Testis (tissue), 2 donors: ENCODE measurements around the gene PON1.

Experiments used
- POLR2A ChIP-seq: fragments of 450-650 bp; IDR thresholded peaks from one replicate; pipeline ENCODE4 v1.6.1; 2017; ENCODE audit warnings: antibody characterized with exemption, mild to moderate bottlenecking, moderate library complexity
- TF ChIP-seq, protein P1 (sequence below), 3 experiments: fragments of 450-650 bp in 2 of 3; fragments of 200-600 bp in 1 of 3; sonication (generic) in 1 of 3; IDR thresholded peaks; one replicate each; pipeline ENCODE4 v1.5.1; 2016 to 2019; ENCODE audit warnings: antibody characterized with exemption in 3 of 3, mild to moderate bottlenecking in 2 of 3, moderate library complexity in 1 of 3

DNA sequence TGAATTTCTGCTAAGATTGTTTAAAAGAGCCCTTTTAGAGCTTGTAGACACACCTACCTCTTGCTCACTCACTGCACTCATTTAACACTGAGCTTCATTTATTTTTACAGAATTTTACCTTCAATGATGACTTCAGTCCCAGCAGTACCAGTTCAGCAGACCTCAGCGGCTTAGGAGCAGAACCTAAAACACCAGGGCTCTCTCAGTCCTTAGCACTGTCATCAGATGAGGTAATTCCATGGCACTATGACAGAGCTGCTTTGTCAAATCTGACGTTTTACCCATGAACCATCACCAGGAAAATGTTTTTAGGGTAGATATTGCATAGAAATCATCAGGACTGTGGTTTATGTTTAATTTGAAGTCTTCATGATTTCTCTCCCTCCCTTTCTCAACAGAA lies 38.2 kb downstream of the PON1 start:
- TF ChIP-seq, protein P1, sequence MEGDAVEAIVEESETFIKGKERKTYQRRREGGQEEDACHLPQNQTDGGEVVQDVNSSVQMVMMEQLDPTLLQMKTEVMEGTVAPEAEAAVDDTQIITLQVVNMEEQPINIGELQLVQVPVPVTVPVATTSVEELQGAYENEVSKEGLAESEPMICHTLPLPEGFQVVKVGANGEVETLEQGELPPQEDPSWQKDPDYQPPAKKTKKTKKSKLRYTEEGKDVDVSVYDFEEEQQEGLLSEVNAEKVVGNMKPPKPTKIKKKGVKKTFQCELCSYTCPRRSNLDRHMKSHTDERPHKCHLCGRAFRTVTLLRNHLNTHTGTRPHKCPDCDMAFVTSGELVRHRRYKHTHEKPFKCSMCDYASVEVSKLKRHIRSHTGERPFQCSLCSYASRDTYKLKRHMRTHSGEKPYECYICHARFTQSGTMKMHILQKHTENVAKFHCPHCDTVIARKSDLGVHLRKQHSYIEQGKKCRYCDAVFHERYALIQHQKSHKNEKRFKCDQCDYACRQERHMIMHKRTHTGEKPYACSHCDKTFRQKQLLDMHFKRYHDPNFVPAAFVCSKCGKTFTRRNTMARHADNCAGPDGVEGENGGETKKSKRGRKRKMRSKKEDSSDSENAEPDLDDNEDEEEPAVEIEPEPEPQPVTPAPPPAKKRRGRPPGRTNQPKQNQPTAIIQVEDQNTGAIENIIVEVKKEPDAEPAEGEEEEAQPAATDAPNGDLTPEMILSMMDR (IDR thresholded peaks at IDR 0.05) = no peak
- no peak for TF ChIP-seq POLR2A
